K562 (cell line): ENCODE measurements around the gene CCDC78. TPM values are rescaled to one million over a fixed set of nuclear protein-coding genes. Genes with fewer than 3 reads are reported as not detected.

Experiments used
- ATAC-seq: fragments of 200-7000 bp; cut with Tn5 transposase; 3 replicates; pipeline ENCODE4 v1.9.1; 2020; ENCODE audit warnings: moderate library complexity
- BruUV-seq: library from RNA; stranded (reverse); fragments of 400-500 nt; replicated peaks from 2 replicates; lab custom pipeline; 2021; lab: Mats Ljungman, UMichigan
- CTCF ChIA-PET: fragments of 300-600 bp; formaldehyde crosslinking; extraction: SDS; loops from one replicate; lab custom pipeline; 2021; ENCODE audit warnings: low intra/inter-chr PET ratio; lab: Yijun Ruan, JAX
- POLR2A ChIA-PET: fragments of 300-600, 350-650 bp; sonication (Branson Sonifier 250); formaldehyde crosslinking; extraction: SDS; loops from one replicate; lab custom pipeline; 2021; ENCODE audit warnings: antibody characterized with exemption, inconsistent platforms; lab: Yijun Ruan, JAX
- DNase-seq, 4 experiments: peaks; one replicate each; pipeline versions ENCODE4 v3.0.0 to v3.0.0-alpha.2; 2011 to 2018; ENCODE audit warnings: low spot score in 3 of 4, mixed read lengths in 3 of 4; ENCODE audit errors: extremely low read depth in 1 of 4
- FAIRE-seq: peaks from 2 replicates; lab custom pipeline; 2011; peaks lifted over from hg19 to GRCh38; lab: Jason Lieb, UNC
- H2AFZ ChIP-seq: 2 replicates; pipeline ENCODE4 v1.6.0; 2011; ENCODE audit warnings: low read depth, low read length, control low read depth, inconsistent platforms
- H3K27ac ChIP-seq: fragments of 200-600 bp; 3 replicates; pipeline ENCODE4 v1.8.0; 2011; ENCODE audit warnings: low read depth, mild to moderate bottlenecking, control low read depth, inconsistent platforms, low read length, moderate library complexity, mixed read lengths; ENCODE audit errors: extremely low read depth
- H3K27me3 ChIP-seq, 2 experiments: fragments of 300-600 bp in 1 of 2; 2 replicates in 1 of 2; 3 replicates in 1 of 2; pipeline versions ENCODE4 v1.6.0 to v1.8.0; 2011; ENCODE audit warnings: inconsistent platforms in 2 of 2, low read length in 2 of 2, mild to moderate bottlenecking in 1 of 2, mixed read lengths in 1 of 2, moderate library complexity in 1 of 2; ENCODE audit not compliant: control insufficient read depth in 2 of 2, insufficient read depth in 2 of 2
- H3K36me3 ChIP-seq: fragments of 300-600 bp; 3 replicates; pipeline ENCODE4 v1.8.0; 2011; ENCODE audit warnings: mild to moderate bottlenecking, low read length, inconsistent platforms; ENCODE audit not compliant: control insufficient read depth, insufficient read depth
- H3K4me1 ChIP-seq, 2 experiments: fragments of 200-600 bp in 1 of 2; replicated peaks in 1 of 2; 2 replicates in 1 of 2; 3 replicates in 1 of 2; pipeline versions ENCODE4 v1.5.1 to v1.8.0; 2011; ENCODE audit warnings: inconsistent platforms in 2 of 2, low read length in 2 of 2, mild to moderate bottlenecking in 1 of 2, mixed read lengths in 1 of 2, moderate library complexity in 1 of 2; ENCODE audit not compliant: control insufficient read depth in 2 of 2, insufficient read depth in 2 of 2
- H3K4me2 ChIP-seq: 2 replicates; pipeline ENCODE4 v1.6.1; 2011; ENCODE audit warnings: low read length, control low read depth, inconsistent platforms, mixed read lengths; ENCODE audit not compliant: insufficient read depth
- H3K4me3 ChIP-seq: fragments of 200-600 bp; sonication (generic), shearing (Covaris generic); 2 replicates; pipeline ENCODE4 v1.5.1; 2016; ENCODE audit warnings: control low read depth, inconsistent platforms
- H3K79me2 ChIP-seq: fragments of 200-600 bp; 3 replicates; pipeline ENCODE4 v1.8.0; 2011; ENCODE audit warnings: low read length, inconsistent platforms; ENCODE audit not compliant: control insufficient read depth, insufficient read depth
- H3K9ac ChIP-seq, 2 experiments: 2 replicates each; pipeline versions ENCODE4 v1.6.0 to v1.6.1; 2011; ENCODE audit warnings: low read depth in 2 of 2, low read length in 2 of 2, control low read depth in 1 of 2, inconsistent platforms in 1 of 2, mild to moderate bottlenecking in 1 of 2, mixed read lengths in 1 of 2; ENCODE audit not compliant: insufficient read depth in 1 of 2
- H3K9me1 ChIP-seq: one replicate; pipeline ENCODE4 v1.6.0; 2011; ENCODE audit warnings: inconsistent platforms, mild to moderate bottlenecking, low read length, moderate library complexity; ENCODE audit not compliant: control insufficient read depth, insufficient read depth
- H3K9me3 ChIP-seq: replicated peaks from 2 replicates; pipeline ENCODE4 v1.5.1; 2011; ENCODE audit warnings: low read depth, low read length, inconsistent platforms; ENCODE audit not compliant: control insufficient read depth, insufficient read depth
- H4K20me1 ChIP-seq: replicated peaks from 2 replicates; pipeline ENCODE4 v1.6.1; 2011; ENCODE audit warnings: low read length, inconsistent platforms, mixed read lengths; ENCODE audit not compliant: control insufficient read depth, insufficient read depth
- BCOR ChIP-seq: fragments of 450-650 bp; IDR thresholded peaks from 2 replicates; pipeline ENCODE4 v1.6.1; 2016
- ETS2 ChIP-seq: IDR thresholded peaks from 2 replicates; pipeline ENCODE4 v1.6.1; 2016; ENCODE audit warnings: borderline replicate concordance, missing genetic modification characterization, mild to moderate bottlenecking, moderate library complexity, missing compliant biosample characterization; ENCODE audit not compliant: poor library complexity, severe bottlenecking
- HMG20B ChIP-seq: fragments of 250-450 bp; sonication (Bioruptor Pico); IDR thresholded peaks from 2 replicates; pipeline ENCODE4 v1.5.0; 2021; ENCODE audit warnings: mild to moderate bottlenecking
- KDM1A ChIP-seq, 2 experiments: fragments of 450-650 bp; IDR thresholded peaks; 2 replicates each; pipeline ENCODE4 v1.6.1; 2016; ENCODE audit warnings: mild to moderate bottlenecking in 2 of 2
- PCBP1 ChIP-seq: fragments of 200-400 bp; formaldehyde crosslinking; IDR thresholded peaks from 2 replicates; pipeline ENCODE4 v1.6.1; 2018; ENCODE audit warnings: mild to moderate bottlenecking, low read depth, low read length; ENCODE audit not compliant: poor library complexity, severe bottlenecking
- RCOR1 ChIP-seq, 2 experiments: IDR thresholded peaks; 2 replicates each; pipeline ENCODE4 v1.6.1; 2012; ENCODE audit warnings: low read depth in 2 of 2, low read length in 2 of 2, borderline replicate concordance in 1 of 2, improper control_type of control experiment in 1 of 2
- ZNF444 ChIP-seq: fragments of 250-450 bp; sonication (Bioruptor Pico); IDR thresholded peaks from 2 replicates; pipeline ENCODE4 v1.4.0; 2020; ENCODE audit warnings: mild to moderate bottlenecking, moderate library complexity
- ZNF830 ChIP-seq: fragments of 250-450 bp; sonication (Bioruptor Pico); IDR thresholded peaks from 2 replicates; pipeline ENCODE4 v1.5.0; 2021; ENCODE audit warnings: mild to moderate bottlenecking
- WGBS: fragments of 100-300 bp; shearing (Covaris generic); methylation state at CpG from one replicate; pipeline ENCODE4 v1.1.6; 2016; ENCODE audit warnings: low coverage, mixed read lengths; ENCODE audit not compliant: insufficient coverage; ENCODE audit errors: missing lambda C conversion rate; 5-methylcytosine and 5-hydroxymethylcytosine counted together
- in situ Hi-C: fragments of 300-500 bp; cut with MboI; formaldehyde crosslinking; loops from 4 replicates; pipeline ENCODE4 v1.15.0; 2018; ENCODE audit warnings: inconsistent platforms, mixed read lengths
- intact Hi-C: fragments of 100-400 bp; cut with micrococcal nuclease; formaldehyde crosslinking; loops from 2 replicates; pipeline ENCODE4 v1.14.2; 2022
- polyA plus RNA-seq, 8 experiments: library from polyadenylated mRNA; depleted of rRNA in 4 of 8; stranded (reverse) in 5 of 8; unstranded in 3 of 8; fragments of >200 nt; fragmentation: Nextera tagmentation in 2 of 8; fragmentation: Illumina TruSeq in 1 of 8; extraction: Ambion mirVana in 2 of 8; extraction: Trizol in 1 of 8; gene quantifications; 2 replicates each; pipeline versions ENCODE4 v1.2.1 to v1.2.3, GENCODE V29; 2011 to 2014; ENCODE audit warnings: inconsistent platforms in 1 of 8, missing spikeins in 1 of 8
- total RNA-seq, 7 experiments: library from RNA; depleted of rRNA in 6 of 7; stranded (reverse); fragments of >200 nt in 6 of 7; fragmentation: Illumina TruSeq in 2 of 7; extraction: Trizol in 2 of 7; gene quantifications; 2 replicates each; pipeline versions ENCODE4 v1.2.1 to v1.2.3, GENCODE V29; 2011 to 2021; ENCODE audit warnings: low replicate concordance in 1 of 7
- TF ChIP-seq, protein P1 (sequence below): fragments of 250-450 bp; sonication (Bioruptor Pico); IDR thresholded peaks from 2 replicates; pipeline ENCODE4 v1.5.0; 2021
- TF ChIP-seq, protein P2 (sequence below): fragments of 250-450 bp; sonication (Bioruptor Pico); IDR thresholded peaks from 2 replicates; pipeline ENCODE4 v1.6.1; 2021; ENCODE audit warnings: mild to moderate bottlenecking
- TF ChIP-seq, protein P3 (sequence below): fragments of 450-650 bp; IDR thresholded peaks from 2 replicates; pipeline ENCODE4 v1.6.1; 2016; ENCODE audit warnings: low read depth

Gene CCDC78
- total and polyA plus RNA-seq, 9 of the 15 experiments (the other 6 are each of a cell fraction or from before 2014, with no cell fraction given) = 0.24 to 17.7 (median 2.9) TPM

DNA sequence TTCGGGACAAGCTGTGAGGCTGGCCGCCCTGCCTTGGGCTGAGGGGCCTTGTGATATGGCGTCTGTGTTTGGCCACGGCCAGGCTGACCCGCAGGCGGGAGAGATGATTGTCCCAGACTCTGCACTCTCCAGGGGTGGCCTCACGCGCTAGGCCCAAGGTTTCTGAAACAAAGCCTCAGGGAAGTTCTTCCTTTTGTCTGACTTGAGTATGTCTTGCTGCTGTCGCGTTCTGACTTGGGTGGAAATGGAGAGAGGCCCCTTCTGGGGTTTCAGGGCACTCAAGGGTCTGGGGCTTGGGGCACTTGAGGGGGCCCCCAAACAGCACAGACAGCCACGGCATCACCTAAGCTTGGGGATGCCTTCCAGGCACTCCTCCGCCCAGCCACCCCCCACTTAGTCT is 15.2 kb downstream of the CCDC78 start (continued):
- TF ChIP-seq KDM1A (IDR thresholded peaks at IDR 0.05) (peak; percentile 41 to 67; a peak in 3 of 4 replicates), HMG20B (CRISPR knock-in tag) (no peak), RCOR1 (IDR thresholded peaks at IDR 0.05; ENCODE audit: borderline replicate concordance in 1 of 2, low read depth in 2 of 2, low read length in 2 of 2) (peak in 1 of 2 experiments; percentile 47; a peak in 1 of 4 replicates), ZNF444 (CRISPR knock-in tag) (no peak), BCOR (peak; percentile 82), ZNF830 (CRISPR knock-in tag) (no peak), ETS2 (tag) (no peak)
- TF ChIP-seq, protein P1, sequence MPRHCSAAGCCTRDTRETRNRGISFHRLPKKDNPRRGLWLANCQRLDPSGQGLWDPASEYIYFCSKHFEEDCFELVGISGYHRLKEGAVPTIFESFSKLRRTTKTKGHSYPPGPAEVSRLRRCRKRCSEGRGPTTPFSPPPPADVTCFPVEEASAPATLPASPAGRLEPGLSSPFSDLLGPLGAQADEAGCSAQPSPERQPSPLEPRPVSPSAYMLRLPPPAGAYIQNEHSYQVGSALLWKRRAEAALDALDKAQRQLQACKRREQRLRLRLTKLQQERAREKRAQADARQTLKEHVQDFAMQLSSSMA = no peak
- TF ChIP-seq, protein P2, sequence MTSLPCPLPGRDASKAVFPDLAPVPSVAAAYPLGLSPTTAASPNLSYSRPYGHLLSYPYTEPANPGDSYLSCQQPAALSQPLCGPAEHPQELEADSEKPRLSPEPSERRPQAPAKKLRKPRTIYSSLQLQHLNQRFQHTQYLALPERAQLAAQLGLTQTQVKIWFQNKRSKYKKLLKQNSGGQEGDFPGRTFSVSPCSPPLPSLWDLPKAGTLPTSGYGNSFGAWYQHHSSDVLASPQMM (CRISPR knock-in tag) = no peak

DNA sequence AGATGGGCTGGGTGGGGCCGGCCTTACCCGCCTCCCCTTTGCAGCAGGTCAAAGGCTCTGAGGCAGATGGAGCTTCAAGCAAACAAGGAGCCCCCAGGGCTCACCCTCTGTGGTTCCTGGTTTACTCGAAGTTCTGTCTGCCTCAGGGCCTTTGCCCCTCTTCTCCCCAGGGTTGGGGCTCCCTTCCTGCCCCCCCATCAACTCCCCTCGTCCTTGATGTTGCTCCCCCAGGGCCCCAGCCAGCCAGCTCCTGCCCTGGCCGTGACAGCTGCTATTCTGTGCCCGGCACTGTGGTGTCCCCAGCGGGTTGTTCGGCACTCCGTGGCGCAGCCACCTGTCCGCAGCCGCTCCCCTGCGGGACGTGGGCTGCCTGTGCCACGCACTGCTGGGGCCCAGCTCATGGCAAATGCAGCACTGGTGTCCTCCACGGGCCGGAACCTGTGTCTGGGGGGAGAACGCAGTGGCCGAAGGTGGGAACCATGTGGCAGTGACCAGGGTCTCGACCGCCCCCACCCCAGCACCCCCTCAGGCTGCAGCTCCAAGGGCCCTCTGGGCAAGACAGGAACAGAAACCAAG is 15.7 kb downstream of the CCDC78 start:
- peaks cover 20% of the 10 kb centered on the region; the same call in 1 of the 2 replicates for H4K20me1 ChIP-seq
- FAIRE-seq (no peak), DNase-seq (no peak), ATAC-seq (no peak)
- H3K4me3 ChIP-seq = no peak overlapping the region
- in situ Hi-C loops = loop anchor here (5.0 to 10.0 kb wide), 2 partner anchors 77 to 344 kb away; partner anchors contain the start of genes CHTF18 and RPUSD1
- H3K79me2 ChIP-seq = no peaks in the 10 kb centered on the region; the same call in 2 of the 3 replicates
- no peaks in the 10 kb centered on the region for H3K36me3 ChIP-seq
- no peak overlapping the region for H3K4me2 ChIP-seq
- ChIA-PET CTCF (interaction anchor here (2.5 to 4.5 kb wide), 3 partner anchors 74 to 392 kb away, joined by 12 to 73 read pairs (median 17); no protein-coding TSS in a partner anchor), POLR2A (interaction anchor here (1.0 to 1.4 kb wide), 2 partner anchors 11 to 15 kb away, joined by 5 to 6 read pairs; partner anchors contain the start of gene ANTKMT)
- TF ChIP-seq, protein P3, sequence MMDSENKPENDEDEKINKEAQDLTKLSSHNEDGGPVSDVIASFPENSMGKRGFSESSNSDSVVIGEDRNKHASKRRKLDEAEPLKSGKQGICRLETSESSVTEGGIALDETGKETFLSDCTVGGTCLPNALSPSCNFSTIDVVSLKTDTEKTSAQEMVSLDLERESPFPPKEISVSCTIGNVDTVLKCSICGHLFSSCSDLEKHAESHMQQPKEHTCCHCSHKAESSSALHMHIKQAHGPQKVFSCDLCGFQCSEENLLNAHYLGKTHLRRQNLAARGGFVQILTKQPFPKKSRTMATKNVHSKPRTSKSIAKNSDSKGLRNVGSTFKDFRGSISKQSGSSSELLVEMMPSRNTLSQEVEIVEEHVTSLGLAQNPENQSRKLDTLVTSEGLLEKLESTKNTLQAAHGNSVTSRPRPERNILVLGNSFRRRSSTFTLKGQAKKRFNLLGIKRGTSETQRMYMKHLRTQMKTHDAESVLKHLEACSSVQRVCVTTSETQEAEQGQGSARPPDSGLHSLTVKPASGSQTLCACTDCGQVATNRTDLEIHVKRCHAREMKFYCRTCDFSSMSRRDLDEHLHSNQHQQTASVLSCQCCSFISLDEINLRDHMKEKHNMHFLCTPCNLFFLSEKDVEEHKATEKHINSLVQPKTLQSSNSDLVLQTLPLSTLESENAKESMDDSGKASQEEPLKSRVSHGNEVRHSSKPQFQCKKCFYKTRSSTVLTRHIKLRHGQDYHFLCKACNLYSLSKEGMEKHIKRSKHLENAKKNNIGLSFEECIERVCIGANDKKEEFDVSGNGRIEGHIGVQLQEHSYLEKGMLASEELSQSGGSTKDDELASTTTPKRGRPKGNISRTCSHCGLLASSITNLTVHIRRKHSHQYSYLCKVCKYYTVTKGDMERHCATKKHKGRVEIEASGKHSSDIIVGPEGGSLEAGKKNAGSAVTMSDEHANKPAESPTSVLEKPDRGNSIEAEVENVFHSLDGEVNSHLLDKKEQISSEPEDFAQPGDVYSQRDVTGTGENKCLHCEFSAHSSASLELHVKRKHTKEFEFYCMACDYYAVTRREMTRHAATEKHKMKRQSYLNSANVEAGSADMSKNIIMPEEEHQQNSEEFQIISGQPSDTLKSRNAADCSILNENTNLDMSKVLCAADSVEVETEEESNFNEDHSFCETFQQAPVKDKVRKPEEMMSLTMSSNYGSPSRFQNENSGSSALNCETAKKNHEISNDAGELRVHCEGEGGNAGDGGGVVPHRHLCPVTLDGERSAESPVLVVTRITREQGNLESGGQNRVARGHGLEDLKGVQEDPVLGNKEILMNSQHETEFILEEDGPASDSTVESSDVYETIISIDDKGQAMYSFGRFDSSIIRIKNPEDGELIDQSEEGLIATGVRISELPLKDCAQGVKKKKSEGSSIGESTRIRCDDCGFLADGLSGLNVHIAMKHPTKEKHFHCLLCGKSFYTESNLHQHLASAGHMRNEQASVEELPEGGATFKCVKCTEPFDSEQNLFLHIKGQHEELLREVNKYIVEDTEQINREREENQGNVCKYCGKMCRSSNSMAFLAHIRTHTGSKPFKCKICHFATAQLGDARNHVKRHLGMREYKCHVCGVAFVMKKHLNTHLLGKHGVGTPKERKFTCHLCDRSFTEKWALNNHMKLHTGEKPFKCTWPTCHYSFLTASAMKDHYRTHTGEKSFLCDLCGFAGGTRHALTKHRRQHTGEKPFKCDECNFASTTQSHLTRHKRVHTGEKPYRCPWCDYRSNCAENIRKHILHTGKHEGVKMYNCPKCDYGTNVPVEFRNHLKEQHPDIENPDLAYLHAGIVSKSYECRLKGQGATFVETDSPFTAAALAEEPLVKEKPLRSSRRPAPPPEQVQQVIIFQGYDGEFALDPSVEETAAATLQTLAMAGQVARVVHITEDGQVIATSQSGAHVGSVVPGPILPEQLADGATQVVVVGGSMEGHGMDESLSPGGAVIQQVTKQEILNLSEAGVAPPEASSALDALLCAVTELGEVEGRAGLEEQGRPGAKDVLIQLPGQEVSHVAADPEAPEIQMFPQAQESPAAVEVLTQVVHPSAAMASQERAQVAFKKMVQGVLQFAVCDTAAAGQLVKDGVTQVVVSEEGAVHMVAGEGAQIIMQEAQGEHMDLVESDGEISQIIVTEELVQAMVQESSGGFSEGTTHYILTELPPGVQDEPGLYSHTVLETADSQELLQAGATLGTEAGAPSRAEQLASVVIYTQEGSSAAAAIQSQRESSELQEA = no peak
- peak; percentile 21 for TF ChIP-seq PCBP1
- H3K27ac ChIP-seq = no peak overlapping the region
- H3K9me3 ChIP-seq = no peaks in the 10 kb centered on the region
- no peak overlapping the region for H2AFZ ChIP-seq
- peaks cover 0 to 17% of the 10 kb centered on the region in 2 experiments; a peak in 2 of 5 replicates for H3K27me3 ChIP-seq
- H3K9ac ChIP-seq = peak overlapping the region in 1 of 2 experiments; percentile 61; a peak in 2 of 4 replicates
- peaks cover 0 to 65% of the 10 kb centered on the region in 2 experiments; a peak in 3 of 5 replicates for H3K4me1 ChIP-seq
- H3K9me1 ChIP-seq = no peaks in the 10 kb centered on the region
- 28% methylated on average over 20 of the region's 21 CpGs for WGBS
- BruUV-seq = no TSS peak
- intact Hi-C loops = loop anchor here (1.0 to 5.0 kb wide), 2 partner anchors 75 to 97 kb away; no protein-coding TSS in a partner anchor
